GM19395 (cell line): ENCODE results near the gene ARHGEF11.

Experiments used
- ATAC-seq: cut with Tn5 transposase; IDR thresholded peaks from one replicate; pipeline ENCODE4 v1.9.1; 2021; ENCODE audit warnings: mild to moderate bottlenecking, moderate library complexity; ENCODE audit not compliant: unreplicated experiment

The ARHGEF11 gene

GRCh38 chr1:156912861-156913808, 132.4 kb downstream of the ARHGEF11 start:
- ATAC-seq, result no peak

- no peak for ATAC-seq
Measured at GRCh38 chr1:156912310-156912709, 133.2 kb downstream of the ARHGEF11 start.

- no peak for ATAC-seq
Measured at GRCh38 chr1:156911577-156912298, 133.8 kb downstream of the ARHGEF11 start.

- no peak for ATAC-seq
Measured at GRCh38 chr1:156910309-156910782, 135.2 kb downstream of the ARHGEF11 start.

- ATAC-seq, result no peak
Measured at GRCh38 chr1:156909671-156910070, 135.9 kb downstream of the ARHGEF11 start.

GRCh38 chr1:156908955-156909354, 136.6 kb downstream of the ARHGEF11 start:
- no peak for ATAC-seq

- ATAC-seq, result no peak
Measured at GRCh38 chr1:156908541-156908940, 137.0 kb downstream of the ARHGEF11 start.

GRCh38 chr1:156906206-156906906, 139.2 kb downstream of the ARHGEF11 start:
- ATAC-seq, result no peak

GRCh38 chr1:156905651-156906050, 139.9 kb downstream of the ARHGEF11 start:
- no peak for ATAC-seq

GRCh38 chr1:156905176-156905575, 140.4 kb downstream of the ARHGEF11 start:
- ATAC-seq, result no peak

- ATAC-seq, result no peak
Measured at GRCh38 chr1:156904187-156904959, 141.2 kb downstream of the ARHGEF11 start.

- no peak for ATAC-seq
Measured at GRCh38 chr1:156903328-156904091, 142.0 kb downstream of the ARHGEF11 start.

GRCh38 chr1:156901966-156902915, 143.3 kb downstream of the ARHGEF11 start:
- ATAC-seq, result no peak

- no peak for ATAC-seq
Measured at GRCh38 chr1:156901590-156901900, 144.0 kb downstream of the ARHGEF11 start.

GRCh38 chr1:156900896-156901589, 144.5 kb downstream of the ARHGEF11 start:
- no peak for ATAC-seq

- no peak for ATAC-seq
Measured at GRCh38 chr1:156899956-156900718, 145.4 kb downstream of the ARHGEF11 start.

- no peak for ATAC-seq
Measured at GRCh38 chr1:156898971-156899664, 146.4 kb downstream of the ARHGEF11 start.
